Spleen (tissue), 7 donors: ENCODE results near the gene SCNN1G.

Experiments used
- POLR2A ChIP-seq, 3 donors: fragments of 450-650 bp; IDR thresholded peaks; one replicate each; pipeline ENCODE4 v1.5.1; 2017; ENCODE audit warnings: antibody characterized with exemption in 3 of 3, mild to moderate bottlenecking in 1 of 3
- POLR2AphosphoS5 ChIP-seq, 3 donors: sonication (generic); formaldehyde crosslinking; IDR thresholded peaks; one replicate each; pipeline ENCODE4 v1.5.1; 2017; ENCODE audit warnings: antibody characterized with exemption in 3 of 3
- TF ChIP-seq, protein P1 (sequence below), 11 experiments: fragments of 200-600 bp in 7 of 11; fragments of 450-650 bp in 4 of 11; sonication (generic) in 4 of 11; IDR thresholded peaks in 8 of 11; conservative IDR thresholded peaks in 3 of 11; 1 replicate in 7 of 11; 2 replicates in 4 of 11; pipeline versions ENCODE4 v1.4.0 to v1.8.0; 2016 to 2021; ENCODE audit warnings: antibody characterized with exemption in 11 of 11, inconsistent platforms in 4 of 11, mild to moderate bottlenecking in 1 of 11
- donor health status: DM: no; HTN: no; CAD: no; lungs with moderate emphysema.
- donor health status: DM: no; HTN: no; CAD: no.
- donor health status: DM: no; HTN: no; CAD: no.

DNA sequence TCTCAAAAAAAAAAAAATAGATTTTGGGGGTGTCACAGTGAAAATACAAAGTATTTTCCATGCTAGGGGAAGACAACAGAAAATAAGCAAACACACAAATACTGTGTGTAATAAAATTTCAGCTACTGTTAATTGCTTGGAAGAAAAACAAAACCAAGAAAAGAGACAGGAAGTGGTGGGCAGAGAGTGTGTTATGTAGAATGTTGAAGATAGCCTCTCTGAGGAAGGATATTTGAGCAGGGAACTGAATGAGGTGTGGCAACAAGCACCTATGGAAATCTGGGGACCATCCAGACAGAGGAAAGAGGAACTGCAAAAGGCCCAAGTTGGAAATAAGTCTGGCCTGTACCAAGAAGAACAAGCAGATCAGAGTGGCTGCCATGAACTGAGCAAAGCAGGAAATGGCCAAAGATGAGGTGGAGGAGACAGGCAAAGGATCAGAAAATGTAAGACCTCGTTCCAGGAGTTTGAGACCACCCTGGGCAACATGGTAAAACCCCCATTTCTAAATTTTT, 25.5 kb upstream of the SCNN1G start:
- TF ChIP-seq, protein P1, sequence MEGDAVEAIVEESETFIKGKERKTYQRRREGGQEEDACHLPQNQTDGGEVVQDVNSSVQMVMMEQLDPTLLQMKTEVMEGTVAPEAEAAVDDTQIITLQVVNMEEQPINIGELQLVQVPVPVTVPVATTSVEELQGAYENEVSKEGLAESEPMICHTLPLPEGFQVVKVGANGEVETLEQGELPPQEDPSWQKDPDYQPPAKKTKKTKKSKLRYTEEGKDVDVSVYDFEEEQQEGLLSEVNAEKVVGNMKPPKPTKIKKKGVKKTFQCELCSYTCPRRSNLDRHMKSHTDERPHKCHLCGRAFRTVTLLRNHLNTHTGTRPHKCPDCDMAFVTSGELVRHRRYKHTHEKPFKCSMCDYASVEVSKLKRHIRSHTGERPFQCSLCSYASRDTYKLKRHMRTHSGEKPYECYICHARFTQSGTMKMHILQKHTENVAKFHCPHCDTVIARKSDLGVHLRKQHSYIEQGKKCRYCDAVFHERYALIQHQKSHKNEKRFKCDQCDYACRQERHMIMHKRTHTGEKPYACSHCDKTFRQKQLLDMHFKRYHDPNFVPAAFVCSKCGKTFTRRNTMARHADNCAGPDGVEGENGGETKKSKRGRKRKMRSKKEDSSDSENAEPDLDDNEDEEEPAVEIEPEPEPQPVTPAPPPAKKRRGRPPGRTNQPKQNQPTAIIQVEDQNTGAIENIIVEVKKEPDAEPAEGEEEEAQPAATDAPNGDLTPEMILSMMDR (IDR thresholded peaks at IDR 0.05 in 8 of 11, conservative IDR thresholded peaks at IDR 0.05 in 3 of 11) = no peak
- no peak for TF ChIP-seq POLR2A (IDR thresholded peaks at IDR 0.05)
- TF ChIP-seq POLR2AphosphoS5 (IDR thresholded peaks at IDR 0.05) = no peak
